Astrocyte (in vitro differentiated cells and primary cell): Measurements from ENCODE around the gene TMBIM4.

Source experiments
- CTCF ChIP-seq: IDR thresholded peaks from 2 replicates; pipeline ENCODE4 v1.5.1; 2011; ENCODE audit warnings: low read depth, mild to moderate bottlenecking, inconsistent platforms, low read length, moderate library complexity; ENCODE audit not compliant: insufficient read depth
- EZH2 ChIP-seq: IDR thresholded peaks from 2 replicates; pipeline ENCODE4 v1.6.1; 2012; ENCODE audit warnings: mild to moderate bottlenecking, low read length, inconsistent platforms; ENCODE audit not compliant: insufficient read depth

- TF ChIP-seq CTCF: no peak
- no peak for TF ChIP-seq EZH2
Measured at GRCh38 chr12:66187036-66187435, 17.2 kb upstream of the TMBIM4 start.
